HUES64 (cell line): ENCODE measurements around the gene MAP4K4.

ENCODE experiments used
- H3K27ac ChIP-seq: 2 replicates; pipeline ENCODE4 v1.7.0; 2013; ENCODE audit warnings: low read depth, low read length, inconsistent platforms
- H3K27me3 ChIP-seq: 2 replicates; pipeline ENCODE4 v1.6.1; 2013; ENCODE audit warnings: mild to moderate bottlenecking, low read length; ENCODE audit not compliant: insufficient read depth
- H3K36me3 ChIP-seq: 2 replicates; pipeline ENCODE4 v1.6.1; 2013; ENCODE audit warnings: mild to moderate bottlenecking, low read length; ENCODE audit not compliant: insufficient read depth
- H3K4me1 ChIP-seq: 2 replicates; pipeline ENCODE4 v1.6.1; 2013; ENCODE audit warnings: mild to moderate bottlenecking, low read length, moderate library complexity; ENCODE audit not compliant: insufficient read depth
- H3K4me3 ChIP-seq: 2 replicates; pipeline ENCODE4 v1.5.1; 2013; ENCODE audit warnings: mild to moderate bottlenecking, low read length, moderate library complexity
- H3K9ac ChIP-seq: 2 replicates; pipeline ENCODE4 v1.6.1; 2013; ENCODE audit warnings: mild to moderate bottlenecking, low read depth, low read length
- H3K9me3 ChIP-seq: 2 replicates; pipeline ENCODE4 v1.6.1; 2013; ENCODE audit warnings: low read depth, low read length; ENCODE audit not compliant: insufficient read depth
- WGBS: fragments of 150-250, 120-280 bp; methylation state at CpG from one replicate; pipeline ENCODE4 v1.1.7; 2013; ENCODE audit warnings: missing lambda C conversion rate; 5-methylcytosine and 5-hydroxymethylcytosine counted together

Gene MAP4K4

DNA sequence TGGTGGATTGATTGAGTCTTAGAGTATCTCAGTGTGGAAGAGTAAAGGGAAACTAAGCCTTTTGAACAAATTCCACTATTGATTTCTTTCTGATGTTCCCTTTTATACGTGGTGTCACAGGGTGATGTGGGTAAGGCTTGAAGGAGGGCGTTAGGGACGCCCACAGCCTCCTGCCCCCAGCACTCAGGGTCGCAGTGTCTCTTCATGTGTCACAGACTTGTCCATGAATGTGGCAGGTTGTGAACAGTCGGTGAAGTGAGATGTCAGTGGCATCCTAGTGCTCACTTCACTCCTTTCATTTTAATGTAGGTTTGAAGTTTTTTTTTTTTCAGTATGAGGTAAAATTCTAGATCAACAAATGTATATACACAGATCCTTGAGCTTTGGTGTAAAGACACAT lies 171.0 kb downstream of the MAP4K4 start:
- H3K9me3 ChIP-seq: no peaks in the 10 kb centered on the region
- peaks cover 100% of the 10 kb centered on the region for H3K36me3 ChIP-seq
- no peak overlapping the region for H3K9ac ChIP-seq
- H3K27ac ChIP-seq: no peak overlapping the region
- 99% methylated on average over 4 of the region's 5 CpGs for WGBS
- no peaks in the 10 kb centered on the region for H3K27me3 ChIP-seq
- no peak overlapping the region for H3K4me3 ChIP-seq
- H3K4me1 ChIP-seq: 0 out of 2 replicates have a peak, but pooled peaks cover 4% of the 10 kb centered on the region

DNA sequence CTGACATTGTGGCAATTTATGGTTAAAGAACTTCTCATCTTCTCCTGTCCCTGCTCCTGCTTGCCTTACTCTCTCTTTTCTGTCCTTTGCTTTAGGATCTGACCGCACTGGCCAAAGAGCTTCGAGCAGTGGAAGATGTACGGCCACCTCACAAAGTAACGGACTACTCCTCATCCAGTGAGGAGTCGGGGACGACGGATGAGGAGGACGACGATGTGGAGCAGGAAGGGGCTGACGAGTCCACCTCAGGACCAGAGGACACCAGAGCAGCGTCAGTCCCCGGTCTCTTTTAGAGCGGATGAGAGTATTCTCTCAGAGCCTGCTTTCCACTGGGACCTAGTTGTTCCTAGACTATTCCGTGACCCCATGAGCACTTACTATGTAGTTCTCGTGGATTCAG lies 172.0 kb downstream of the MAP4K4 start:
- Histone ChIP-seq H3K9me3 (no peaks in the 10 kb centered on the region), H3K36me3 (peaks cover 100% of the 10 kb centered on the region), H3K27me3 (no peaks in the 10 kb centered on the region), H3K9ac (no peak overlapping the region), H3K4me3 (no peak overlapping the region), H3K4me1 (0 out of 2 replicates have a peak, but pooled peaks cover 4% of the 10 kb centered on the region), H3K27ac (no peak overlapping the region)
- WGBS: 95% methylated on average over 15 of the region's 15 CpGs

DNA sequence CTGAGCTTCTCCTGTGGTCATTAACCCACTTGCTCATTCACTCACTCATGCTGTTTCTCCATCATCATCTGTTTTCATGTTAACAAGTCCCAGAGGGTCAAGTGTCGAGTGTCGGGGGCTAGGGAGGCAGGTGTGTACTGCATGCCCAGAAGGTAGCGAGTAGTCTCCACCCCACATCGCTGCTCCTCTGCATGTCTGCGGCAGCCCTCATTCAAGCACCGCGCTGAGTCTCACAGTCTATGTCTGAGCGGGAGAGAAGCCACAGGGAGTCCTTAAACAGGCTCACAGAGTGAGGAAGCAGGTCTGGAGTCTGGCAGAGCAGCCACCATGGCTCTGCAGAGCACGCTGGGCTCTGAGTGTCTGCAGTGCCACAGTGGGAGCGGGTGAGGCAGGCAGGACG lies 172.9 kb downstream of the MAP4K4 start:
- WGBS: 96% methylated on average over 11 of the region's 11 CpGs
- Histone ChIP-seq H3K4me1 (0 out of 2 replicates have a peak, but pooled peaks cover 4% of the 10 kb centered on the region), H3K27ac (no peak overlapping the region), H3K9me3 (no peaks in the 10 kb centered on the region), H3K4me3 (no peak overlapping the region), H3K9ac (no peak overlapping the region), H3K27me3 (no peaks in the 10 kb centered on the region), H3K36me3 (peaks cover 100% of the 10 kb centered on the region)

DNA sequence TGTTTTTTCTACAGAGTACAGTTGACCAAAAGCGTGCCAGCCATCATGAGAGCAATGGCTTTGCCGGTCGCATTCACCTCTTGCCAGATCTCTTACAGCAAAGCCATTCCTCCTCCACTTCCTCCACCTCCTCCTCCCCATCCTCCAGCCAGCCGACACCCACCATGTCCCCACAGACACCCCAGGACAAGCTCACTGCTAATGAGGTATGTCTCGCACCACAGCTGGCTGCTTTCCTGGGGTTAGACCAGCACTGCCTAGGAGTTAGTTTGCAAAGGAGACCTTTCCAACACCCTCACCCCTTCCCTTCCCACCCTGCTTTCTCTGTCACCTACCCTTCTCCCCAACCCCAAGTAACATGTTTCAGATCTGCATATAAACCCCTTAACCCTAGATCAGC lies 174.0 kb downstream of the MAP4K4 start:
- no peak overlapping the region for H3K9ac ChIP-seq
- H3K36me3 ChIP-seq: peaks cover 100% of the 10 kb centered on the region
- 0 out of 2 replicates have a peak, but pooled peaks cover 4% of the 10 kb centered on the region for H3K4me1 ChIP-seq
- no peaks in the 10 kb centered on the region for H3K27me3 ChIP-seq
- H3K4me3 ChIP-seq: no peak overlapping the region
- H3K9me3 ChIP-seq: no peaks in the 10 kb centered on the region
- 92% methylated on average over 5 of the region's 5 CpGs for WGBS
- no peak overlapping the region for H3K27ac ChIP-seq

DNA sequence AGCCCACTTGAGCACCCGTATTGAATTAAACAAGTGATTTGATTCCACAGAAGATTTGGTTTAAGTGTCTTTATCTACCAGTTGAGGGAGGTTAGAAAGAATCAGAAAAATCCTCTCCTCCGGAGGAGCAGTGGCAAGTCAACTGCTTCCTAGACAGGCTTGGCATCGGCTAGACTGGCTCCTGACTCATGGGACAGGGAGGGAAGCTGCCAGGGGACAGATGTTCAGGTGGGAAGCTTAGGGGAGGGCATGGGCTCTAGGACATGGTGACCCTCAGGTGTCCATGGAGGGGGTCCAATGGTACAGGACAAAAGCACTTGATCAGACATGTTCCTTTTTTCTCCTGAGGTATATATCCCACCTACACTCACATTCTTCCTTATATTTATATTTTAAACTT lies 175.0 kb downstream of the MAP4K4 start:
- WGBS: 94% methylated on average over 3 of the region's 3 CpGs
- no peak overlapping the region for H3K27ac ChIP-seq
- H3K4me1 ChIP-seq: 0 out of 2 replicates have a peak, but pooled peaks cover 4% of the 10 kb centered on the region
- H3K9me3 ChIP-seq: no peaks in the 10 kb centered on the region
- H3K36me3 ChIP-seq: peaks cover 100% of the 10 kb centered on the region
- H3K9ac ChIP-seq: no peak overlapping the region
- no peak overlapping the region for H3K4me3 ChIP-seq
- H3K27me3 ChIP-seq: no peaks in the 10 kb centered on the region

DNA sequence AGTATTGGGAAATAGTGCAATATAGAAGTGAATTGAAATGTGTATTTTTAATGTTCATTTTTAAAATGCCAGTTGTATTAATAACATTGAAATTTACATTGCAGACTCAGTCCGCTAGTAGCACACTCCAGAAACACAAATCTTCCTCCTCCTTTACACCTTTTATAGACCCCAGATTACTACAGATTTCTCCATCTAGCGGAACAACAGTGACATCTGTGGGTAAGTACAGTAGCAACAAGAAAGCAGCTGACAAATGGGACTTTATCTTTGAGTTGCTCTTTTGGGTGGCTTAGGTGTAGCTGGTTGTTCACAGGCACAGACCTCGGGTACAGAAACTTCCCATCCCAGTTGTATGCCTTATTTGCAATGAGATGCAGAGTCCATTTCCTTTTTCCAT lies 176.0 kb downstream of the MAP4K4 start:
- Histone ChIP-seq H3K9ac (no peak overlapping the region), H3K27me3 (no peaks in the 10 kb centered on the region), H3K9me3 (no peaks in the 10 kb centered on the region), H3K36me3 (peaks cover 98% of the 10 kb centered on the region), H3K4me1 (0 out of 2 replicates have a peak, but pooled peaks cover 4% of the 10 kb centered on the region), H3K4me3 (no peak overlapping the region), H3K27ac (no peak overlapping the region)
- 96% methylated on average over 3 of the region's 3 CpGs for WGBS

DNA sequence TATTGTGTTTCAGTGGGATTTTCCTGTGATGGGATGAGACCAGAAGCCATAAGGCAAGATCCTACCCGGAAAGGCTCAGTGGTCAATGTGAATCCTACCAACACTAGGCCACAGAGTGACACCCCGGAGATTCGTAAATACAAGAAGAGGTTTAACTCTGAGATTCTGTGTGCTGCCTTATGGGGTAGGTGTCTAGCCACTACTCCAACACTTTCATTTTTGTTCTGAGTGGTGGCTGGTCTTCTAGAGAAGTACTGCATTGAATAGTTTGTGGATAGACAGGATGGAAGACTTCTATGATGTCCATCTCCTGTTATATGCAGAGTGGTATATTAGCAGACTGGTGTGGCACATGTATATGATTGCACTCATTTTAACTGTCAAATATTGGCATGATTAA lies 176.6 kb downstream of the MAP4K4 start:
- no peaks in the 10 kb centered on the region for H3K9me3 ChIP-seq
- no peaks in the 10 kb centered on the region for H3K27me3 ChIP-seq
- WGBS: 96% methylated on average over 3 of the region's 3 CpGs
- H3K9ac ChIP-seq: no peak overlapping the region
- H3K4me3 ChIP-seq: no peak overlapping the region
- H3K27ac ChIP-seq: no peak overlapping the region
- 0 out of 2 replicates have a peak, but pooled peaks cover 4% of the 10 kb centered on the region for H3K4me1 ChIP-seq
- H3K36me3 ChIP-seq: peaks cover 98% of the 10 kb centered on the region

DNA sequence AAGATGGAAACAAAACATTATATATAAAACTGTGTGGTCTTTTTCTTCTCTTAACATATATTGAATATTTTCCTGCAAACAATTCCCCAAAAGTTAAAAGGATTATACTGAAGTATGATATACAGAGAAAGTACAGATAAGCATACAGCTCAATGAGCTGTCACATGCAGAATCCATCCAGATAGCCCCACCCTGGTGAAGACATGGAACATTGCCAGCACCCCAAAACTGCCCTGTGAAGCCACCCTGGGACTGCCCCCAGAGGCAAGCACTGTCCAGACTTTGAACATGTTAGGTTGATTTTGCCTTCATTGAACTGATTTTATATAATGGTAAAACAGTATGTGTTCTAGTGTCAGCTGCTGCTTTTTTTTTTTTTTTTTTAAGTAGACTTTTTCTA lies 182.0 kb downstream of the MAP4K4 start:
- Histone ChIP-seq H3K27ac (no peak overlapping the region), H3K36me3 (peaks cover 88% of the 10 kb centered on the region), H3K4me1 (no peaks in the 10 kb centered on the region), H3K4me3 (no peak overlapping the region), H3K27me3 (no peaks in the 10 kb centered on the region), H3K9me3 (no peaks in the 10 kb centered on the region), H3K9ac (no peak overlapping the region)

DNA sequence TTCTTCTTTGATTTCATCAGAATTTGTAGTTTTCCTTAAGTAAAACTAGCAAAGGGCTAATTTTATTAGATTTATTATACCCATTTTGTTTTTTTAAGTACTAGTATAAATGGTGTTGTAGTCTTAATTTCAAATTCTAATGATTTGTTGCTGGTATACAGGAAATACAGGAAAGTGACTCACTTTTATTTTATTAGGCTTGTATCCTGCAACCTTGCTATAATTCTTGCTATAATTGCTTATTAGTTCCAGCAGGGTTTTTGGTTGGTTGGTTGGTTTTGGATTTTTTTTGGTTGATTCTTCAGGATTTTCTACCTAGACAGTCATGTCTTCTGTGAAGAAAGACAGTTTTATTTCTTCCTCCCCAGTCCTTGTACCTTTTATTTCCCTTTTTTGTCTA lies 183.6 kb downstream of the MAP4K4 start:
- Histone ChIP-seq H3K9ac (no peak overlapping the region), H3K4me3 (no peak overlapping the region), H3K4me1 (no peaks in the 10 kb centered on the region), H3K27ac (no peak overlapping the region), H3K36me3 (peaks cover 88% of the 10 kb centered on the region), H3K27me3 (no peaks in the 10 kb centered on the region), H3K9me3 (no peaks in the 10 kb centered on the region)

DNA sequence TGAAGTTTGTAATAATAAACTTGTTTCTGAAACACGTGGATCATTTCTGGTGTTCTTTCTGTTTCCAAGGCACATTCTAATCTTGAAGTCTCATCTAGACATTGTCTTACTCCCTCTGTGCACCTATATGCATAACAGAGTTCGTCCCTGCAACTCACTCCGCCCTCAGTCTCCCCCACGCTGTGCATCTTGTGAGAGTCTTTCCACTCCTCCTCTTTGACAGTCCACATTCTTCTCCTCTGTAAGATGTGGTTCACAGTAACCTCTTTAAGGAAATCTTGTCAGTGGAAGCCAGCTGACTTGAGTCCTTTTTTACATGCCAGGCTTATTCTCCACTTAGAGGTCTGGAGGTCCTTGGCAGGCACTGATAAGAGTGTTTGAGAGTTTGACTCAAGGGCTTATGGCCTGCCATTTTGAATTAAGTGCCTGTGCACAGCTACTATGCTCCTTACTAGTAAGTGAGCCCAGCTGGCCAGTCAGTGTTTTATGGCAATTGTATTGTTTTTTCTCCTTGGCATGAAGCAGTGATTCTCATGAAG lies 185.3 kb downstream of the MAP4K4 start:
- WGBS: 96% methylated on average over 4 of the region's 4 CpGs
- Histone ChIP-seq H3K27ac (no peak overlapping the region), H3K27me3 (no peaks in the 10 kb centered on the region), H3K9me3 (no peaks in the 10 kb centered on the region), H3K4me1 (no peaks in the 10 kb centered on the region), H3K9ac (no peak overlapping the region), H3K4me3 (no peak overlapping the region), H3K36me3 (peaks cover 88% of the 10 kb centered on the region)

DNA sequence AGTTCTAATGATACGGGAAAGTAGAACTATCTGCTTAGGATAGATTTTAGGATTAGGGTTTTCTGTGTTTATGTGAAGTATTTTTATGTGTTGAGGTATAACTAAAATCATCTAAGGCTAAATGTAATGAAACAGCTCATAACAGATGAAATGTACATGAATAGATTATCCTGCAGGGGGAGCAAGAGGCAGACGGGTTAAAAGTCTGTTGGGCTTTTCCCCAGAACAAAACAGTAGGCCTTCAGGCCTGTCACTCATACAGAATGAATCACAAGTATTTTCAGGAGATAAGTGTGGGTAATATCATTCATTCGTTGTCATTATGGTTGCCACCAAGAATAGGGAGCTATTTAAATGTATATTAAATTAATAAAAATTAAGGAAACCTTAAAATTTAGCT lies 186.4 kb downstream of the MAP4K4 start:
- Histone ChIP-seq H3K4me1 (no peaks in the 10 kb centered on the region), H3K27ac (no peak overlapping the region), H3K27me3 (no peaks in the 10 kb centered on the region), H3K4me3 (no peak overlapping the region), H3K9ac (no peak overlapping the region), H3K9me3 (no peaks in the 10 kb centered on the region), H3K36me3 (peaks cover 88% of the 10 kb centered on the region)
- WGBS: 88% methylated on average over 2 of the region's 3 CpGs

DNA sequence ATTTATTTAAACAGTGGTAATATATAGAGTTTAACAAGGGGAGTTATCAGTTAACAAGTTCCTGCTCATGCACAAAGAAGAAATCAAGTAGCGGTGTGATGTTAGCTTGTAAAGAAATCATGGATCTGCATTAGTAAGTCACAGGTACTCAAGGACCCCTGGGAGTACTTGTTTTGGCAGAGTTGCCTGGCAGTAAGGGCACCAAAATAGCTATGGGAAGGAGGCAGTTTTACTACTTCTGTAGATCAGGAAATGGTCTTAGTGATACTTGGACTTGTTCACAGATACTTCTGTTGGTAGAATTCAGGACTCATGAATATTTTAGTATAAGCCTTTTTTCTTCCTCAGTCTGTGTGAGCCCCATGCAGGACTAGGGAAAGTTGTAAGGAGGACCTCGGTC lies 186.9 kb downstream of the MAP4K4 start:
- 95% methylated on average over 2 of the region's 2 CpGs for WGBS

More for the DNA sequence above, 186.9 kb downstream of the MAP4K4 start:
- Histone ChIP-seq H3K4me3 (no peak overlapping the region), H3K9ac (no peak overlapping the region), H3K36me3 (peaks cover 88% of the 10 kb centered on the region), H3K9me3 (no peaks in the 10 kb centered on the region), H3K27ac (no peak overlapping the region), H3K27me3 (no peaks in the 10 kb centered on the region), H3K4me1 (no peaks in the 10 kb centered on the region)
